SK-N-MC (cell line): ENCODE measurements around the gene CNPY1.

Experiments used
- EZH2 ChIP-seq: fragments of 200-600 bp; sonication (generic); IDR thresholded peaks from one replicate; pipeline ENCODE4 v1.6.1; 2017; ENCODE audit warnings: antibody characterized with exemption
- FOXP2 ChIP-seq: optimal IDR thresholded peaks from 2 replicates; pipeline ENCODE3; 2011; ENCODE audit warnings: mild to moderate bottlenecking, moderate library complexity; ENCODE audit not compliant: insufficient read depth; ENCODE audit errors: extremely low read length, control extremely low read depth
- POLR2AphosphoS5 ChIP-seq: IDR thresholded peaks from 2 replicates; pipeline ENCODE4 v1.6.1; 2012; ENCODE audit warnings: mild to moderate bottlenecking, low read depth, low read length, borderline replicate concordance

DNA sequence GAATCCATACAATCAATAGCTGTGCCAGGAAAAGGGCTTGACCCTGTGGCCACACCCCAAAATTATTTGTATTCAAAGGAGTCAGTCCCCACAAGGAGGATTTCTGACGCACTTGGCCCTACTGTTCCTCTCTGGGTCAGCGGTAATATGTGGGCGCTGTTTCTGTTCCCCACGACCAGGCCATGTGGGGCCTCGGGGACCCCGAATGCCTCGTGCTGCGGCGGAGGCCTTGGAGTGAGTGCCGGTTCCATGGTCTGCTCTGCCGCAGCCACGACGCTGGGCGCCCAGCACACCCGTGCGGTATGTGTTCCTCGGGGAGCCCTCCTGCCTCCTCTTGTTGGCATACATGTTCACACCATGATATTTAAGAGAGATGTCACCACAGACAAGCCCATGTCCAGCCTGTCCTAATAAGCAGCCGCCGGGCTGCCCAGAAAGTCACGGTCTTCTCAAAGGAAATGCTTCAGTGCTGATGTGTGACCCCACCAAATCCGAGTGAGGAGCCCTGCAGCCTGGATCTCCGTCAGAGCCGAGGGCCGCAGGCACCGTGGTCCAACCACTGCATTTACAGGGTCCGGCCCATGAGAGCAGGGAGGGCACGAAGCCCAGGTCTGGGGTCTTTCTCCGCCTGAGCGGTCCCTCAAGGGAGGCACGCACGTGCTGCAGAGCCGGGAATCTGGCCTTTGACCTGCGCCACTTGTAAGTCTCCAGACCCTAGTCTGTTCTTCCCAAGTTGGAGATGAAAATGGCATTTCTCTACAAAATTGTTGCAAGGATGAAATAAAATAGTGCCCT is 52.4 kb downstream of the CNPY1 start:
- TF ChIP-seq POLR2AphosphoS5 (no peak), EZH2 (no peak), FOXP2 (no peak)
